HUES64 (cell line): ENCODE measurements around the gene COL11A2.

Experiments used
- H3K27ac ChIP-seq: 2 replicates; pipeline ENCODE4 v1.7.0; 2013; ENCODE audit warnings: low read depth, low read length, inconsistent platforms
- H3K27me3 ChIP-seq: 2 replicates; pipeline ENCODE4 v1.6.1; 2013; ENCODE audit warnings: mild to moderate bottlenecking, low read length; ENCODE audit not compliant: insufficient read depth
- H3K36me3 ChIP-seq: 2 replicates; pipeline ENCODE4 v1.6.1; 2013; ENCODE audit warnings: mild to moderate bottlenecking, low read length; ENCODE audit not compliant: insufficient read depth
- H3K4me1 ChIP-seq: 2 replicates; pipeline ENCODE4 v1.6.1; 2013; ENCODE audit warnings: mild to moderate bottlenecking, low read length, moderate library complexity; ENCODE audit not compliant: insufficient read depth
- H3K4me3 ChIP-seq: 2 replicates; pipeline ENCODE4 v1.5.1; 2013; ENCODE audit warnings: mild to moderate bottlenecking, low read length, moderate library complexity
- H3K9ac ChIP-seq: 2 replicates; pipeline ENCODE4 v1.6.1; 2013; ENCODE audit warnings: mild to moderate bottlenecking, low read depth, low read length
- H3K9me3 ChIP-seq: 2 replicates; pipeline ENCODE4 v1.6.1; 2013; ENCODE audit warnings: low read depth, low read length; ENCODE audit not compliant: insufficient read depth
- WGBS: fragments of 150-250, 120-280 bp; methylation state at CpG from one replicate; pipeline ENCODE4 v1.1.7; 2013; ENCODE audit warnings: missing lambda C conversion rate; 5-methylcytosine and 5-hydroxymethylcytosine counted together

Gene COL11A2

GRCh38 chr6:33190504-33191107 lies 1.7 kb downstream of the COL11A2 start:
- no peak overlapping the region for H3K4me3 ChIP-seq
- H3K27ac ChIP-seq = no peak overlapping the region
- H3K4me1 ChIP-seq = 0 out of 2 replicates have a peak, but pooled peaks cover 4% of the 10 kb centered on the region
- 86% methylated on average over 11 of the region's 11 CpGs for WGBS
- H3K9me3 ChIP-seq = no peaks in the 10 kb centered on the region
- H3K27me3 ChIP-seq = peaks cover 46% of the 10 kb centered on the region
- H3K36me3 ChIP-seq = peaks cover 11% of the 10 kb centered on the region
- no peak overlapping the region for H3K9ac ChIP-seq

GRCh38 chr6:33189625-33190448 lies 2.4 kb downstream of the COL11A2 start:
- H3K4me3 ChIP-seq = no peak overlapping the region
- WGBS = 77% methylated on average over 7 of the region's 7 CpGs
- H3K27me3 ChIP-seq = peaks cover 46% of the 10 kb centered on the region
- 0 out of 2 replicates have a peak, but pooled peaks cover 7% of the 10 kb centered on the region for H3K4me1 ChIP-seq
- no peak overlapping the region for H3K27ac ChIP-seq
- H3K36me3 ChIP-seq = peaks cover 4% of the 10 kb centered on the region; the same call in 1 of the 2 replicates
- H3K9ac ChIP-seq = no peak overlapping the region
- H3K9me3 ChIP-seq = no peaks in the 10 kb centered on the region

DNA sequence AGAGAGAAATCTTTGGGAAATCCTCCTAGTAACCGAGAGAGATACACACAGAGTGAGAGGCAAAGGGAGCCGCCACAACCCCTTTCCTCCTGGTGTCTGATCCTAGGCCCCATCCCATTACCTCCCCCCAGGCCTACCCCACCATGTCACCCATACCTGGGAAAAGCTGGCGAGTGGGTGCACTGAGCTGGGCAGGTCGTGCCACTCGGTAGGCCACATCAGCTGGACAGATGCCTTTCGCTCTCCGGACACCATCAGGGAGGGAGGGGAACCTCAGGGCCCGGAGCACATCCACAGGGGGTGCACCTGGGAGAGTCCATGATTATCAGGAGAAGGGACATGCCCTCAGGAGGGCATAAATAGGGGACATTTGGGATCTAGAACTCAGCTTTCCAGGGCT lies 3.1 kb downstream of the COL11A2 start:
- 76% methylated on average over 8 of the region's 8 CpGs for WGBS
- 0 out of 2 replicates have a peak, but pooled peaks cover 7% of the 10 kb centered on the region for H3K4me1 ChIP-seq
- no peak overlapping the region for H3K4me3 ChIP-seq
- H3K27me3 ChIP-seq = peaks cover 46% of the 10 kb centered on the region
- H3K27ac ChIP-seq = no peak overlapping the region
- peaks cover under 1% of the 10 kb centered on the region; the same call in 1 of the 2 replicates for H3K36me3 ChIP-seq
- no peaks in the 10 kb centered on the region for H3K9me3 ChIP-seq
- H3K9ac ChIP-seq = no peak overlapping the region

- Histone ChIP-seq H3K36me3 (no peaks in the 10 kb centered on the region), H3K9me3 (no peaks in the 10 kb centered on the region), H3K4me1 (0 out of 2 replicates have a peak, but pooled peaks cover 7% of the 10 kb centered on the region), H3K4me3 (no peak overlapping the region), H3K27me3 (peaks cover 39% of the 10 kb centered on the region), H3K9ac (no peak overlapping the region), H3K27ac (no peak overlapping the region)
- WGBS = 76% methylated on average over 1 of the region's 1 CpG
Measured at GRCh38 chr6:33187809-33188208, 4.5 kb downstream of the COL11A2 start.

DNA sequence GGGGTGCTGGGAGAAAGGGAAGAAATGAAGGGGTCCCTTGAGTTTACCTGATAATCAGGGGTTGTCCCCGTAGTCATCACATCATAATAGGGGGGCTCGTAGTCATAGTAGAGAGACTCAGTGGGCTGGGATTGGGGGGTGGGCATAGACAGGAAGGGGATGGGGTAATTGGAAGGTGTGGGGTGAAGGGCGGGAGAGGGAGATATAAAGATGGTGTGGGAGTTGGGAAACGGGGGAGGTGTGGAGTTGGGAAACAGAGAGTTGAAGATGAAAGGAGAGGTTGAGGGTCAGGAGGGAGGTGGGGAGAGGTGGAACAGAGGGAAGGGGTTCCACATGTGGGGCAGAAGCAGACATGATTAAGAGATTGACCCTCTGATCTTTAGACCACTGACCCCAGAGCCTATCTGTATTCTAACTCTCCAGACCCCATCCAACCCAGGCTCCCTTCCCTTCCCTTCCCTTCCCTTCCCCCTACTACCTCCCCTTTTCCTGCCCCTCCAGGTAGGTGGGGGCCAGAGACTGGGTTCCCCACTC lies 6.5 kb downstream of the COL11A2 start:
- Histone ChIP-seq H3K9me3 (no peaks in the 10 kb centered on the region), H3K4me1 (0 out of 2 replicates have a peak, but pooled peaks cover 4% of the 10 kb centered on the region), H3K4me3 (no peak overlapping the region), H3K27ac (no peak overlapping the region), H3K9ac (no peak overlapping the region), H3K27me3 (peaks cover 19% of the 10 kb centered on the region), H3K36me3 (no peaks in the 10 kb centered on the region)
- WGBS = 75% methylated on average over 4 of the region's 4 CpGs

DNA sequence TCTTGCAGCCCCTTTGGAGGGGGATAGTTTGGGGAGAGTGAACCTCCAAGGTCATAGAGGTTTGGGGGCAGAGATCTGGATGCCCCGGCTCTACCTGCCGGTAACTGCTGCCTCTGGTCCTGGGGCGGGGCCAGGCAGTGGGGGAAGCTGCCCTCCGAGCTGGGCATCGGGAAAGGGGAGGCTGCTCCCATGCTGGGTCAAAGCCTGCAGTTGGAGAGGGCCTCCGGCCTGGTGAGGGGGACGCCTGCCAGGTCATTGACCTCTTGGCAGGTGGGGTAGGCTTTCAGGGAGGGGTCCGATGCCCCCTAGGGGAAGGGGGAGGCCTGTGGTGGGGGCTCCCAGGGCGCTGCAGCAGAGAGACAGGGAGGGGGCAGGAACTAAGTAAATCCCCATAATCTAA lies 7.1 kb downstream of the COL11A2 start:
- no peak overlapping the region for H3K27ac ChIP-seq
- no peak overlapping the region; the same call in 1 of the 2 replicates for H3K9ac ChIP-seq
- no peaks in the 10 kb centered on the region for H3K36me3 ChIP-seq
- H3K9me3 ChIP-seq = no peaks in the 10 kb centered on the region
- WGBS = 75% methylated on average over 8 of the region's 9 CpGs
- H3K27me3 ChIP-seq = peaks cover 17% of the 10 kb centered on the region
- no peak overlapping the region for H3K4me3 ChIP-seq
- 0 out of 2 replicates have a peak, but pooled peaks cover 4% of the 10 kb centered on the region for H3K4me1 ChIP-seq

GRCh38 chr6:33183071-33183683 lies 9.1 kb downstream of the COL11A2 start:
- H3K4me3 ChIP-seq = no peak overlapping the region
- H3K36me3 ChIP-seq = no peaks in the 10 kb centered on the region

GRCh38 chr6:33181141-33181540 lies 11.1 kb downstream of the COL11A2 start:
- Histone ChIP-seq H3K4me1 (0 out of 2 replicates have a peak, but pooled peaks cover 4% of the 10 kb centered on the region), H3K27ac (no peak overlapping the region), H3K36me3 (no peaks in the 10 kb centered on the region), H3K27me3 (peaks cover 3% of the 10 kb centered on the region), H3K9me3 (no peaks in the 10 kb centered on the region), H3K9ac (no peak overlapping the region), H3K4me3 (no peak overlapping the region)
- 89% methylated on average over 7 of the region's 7 CpGs for WGBS

More at GRCh38 chr6:33183071-33183683, 9.1 kb downstream of the COL11A2 start:
- 91% methylated on average over 5 of the region's 5 CpGs for WGBS
- no peak overlapping the region for H3K9ac ChIP-seq
- no peaks in the 10 kb centered on the region for H3K9me3 ChIP-seq
- 0 out of 2 replicates have a peak, but pooled peaks cover 4% of the 10 kb centered on the region for H3K4me1 ChIP-seq
- no peak overlapping the region for H3K27ac ChIP-seq
- peaks cover 9% of the 10 kb centered on the region for H3K27me3 ChIP-seq

DNA sequence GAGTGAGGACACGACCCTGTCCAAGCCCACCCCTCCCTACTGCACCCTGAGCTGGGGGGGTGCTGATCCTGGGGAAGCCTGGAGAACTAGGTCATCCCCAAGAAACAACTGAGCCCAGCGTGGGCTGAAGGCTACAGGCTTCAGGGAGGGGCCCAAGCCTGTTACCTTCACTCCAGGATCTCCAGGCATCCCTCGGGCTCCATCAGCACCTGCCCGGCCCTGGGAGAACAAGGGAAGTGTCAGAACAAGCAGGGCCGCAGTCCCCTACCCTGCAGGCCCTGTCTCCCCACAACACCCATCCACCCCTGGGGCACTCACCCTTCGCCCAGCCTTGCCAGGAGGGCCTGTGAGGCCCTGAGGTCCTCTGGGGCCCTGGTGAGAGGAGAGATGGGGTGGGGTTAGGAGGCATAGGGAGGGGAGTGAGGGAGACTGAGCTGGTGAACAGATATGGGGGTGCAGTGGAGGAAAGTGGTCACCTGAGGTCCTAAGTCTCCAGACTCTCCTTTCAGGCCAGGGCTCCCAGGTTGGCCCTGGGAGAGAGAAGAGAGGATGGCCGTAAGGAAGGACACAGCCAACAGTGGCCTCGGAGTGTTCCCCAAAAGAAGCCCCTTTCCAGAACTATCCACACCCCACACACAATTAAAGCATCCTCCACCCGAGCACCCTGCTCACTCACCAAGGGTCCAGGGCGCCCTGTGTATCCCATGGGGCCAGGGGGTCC lies 13.4 kb downstream of the COL11A2 start:
- H3K9ac ChIP-seq = no peak overlapping the region
- no peak overlapping the region for H3K4me3 ChIP-seq
- H3K9me3 ChIP-seq = no peaks in the 10 kb centered on the region
- WGBS = 84% methylated on average over 10 of the region's 10 CpGs
- no peaks in the 10 kb centered on the region for H3K36me3 ChIP-seq
- no peaks in the 10 kb centered on the region for H3K27me3 ChIP-seq
- H3K4me1 ChIP-seq = no peaks in the 10 kb centered on the region
- H3K27ac ChIP-seq = no peak overlapping the region

GRCh38 chr6:33177552-33178446 lies 14.5 kb downstream of the COL11A2 start:
- H3K4me1 ChIP-seq = no peaks in the 10 kb centered on the region
- WGBS = 90% methylated on average over 16 of the region's 19 CpGs
- no peaks in the 10 kb centered on the region for H3K36me3 ChIP-seq
- no peak overlapping the region for H3K9ac ChIP-seq
- no peaks in the 10 kb centered on the region for H3K27me3 ChIP-seq
- H3K27ac ChIP-seq = no peak overlapping the region
- H3K4me3 ChIP-seq = no peak overlapping the region
- no peaks in the 10 kb centered on the region for H3K9me3 ChIP-seq
